Stimulated activated naive CD8-positive, alpha-beta T cell treated with anti-CD3 and anti-CD28 coated beads, Interleukin-15, Interleukin-2, amounts not matched to agents 100 U/mL and 50 U/mL, for 24 hours (primary cell): ENCODE data around the gene DAPK1.
"Not testable (repeated sequence)": the region's sequence is repeated elsewhere in the genome, so short reads cannot be mapped to it uniquely, and the experiment has no call there.

Source experiments
- ATAC-seq: fragments of 150-1000 bp; cut with Tn5 transposase; one replicate; pipeline ENCODE4 v1.10.0; 2021
- DNase-seq: peaks from one replicate; pipeline ENCODE4 v3.0.0; 2021

The DAPK1 gene

DNA sequence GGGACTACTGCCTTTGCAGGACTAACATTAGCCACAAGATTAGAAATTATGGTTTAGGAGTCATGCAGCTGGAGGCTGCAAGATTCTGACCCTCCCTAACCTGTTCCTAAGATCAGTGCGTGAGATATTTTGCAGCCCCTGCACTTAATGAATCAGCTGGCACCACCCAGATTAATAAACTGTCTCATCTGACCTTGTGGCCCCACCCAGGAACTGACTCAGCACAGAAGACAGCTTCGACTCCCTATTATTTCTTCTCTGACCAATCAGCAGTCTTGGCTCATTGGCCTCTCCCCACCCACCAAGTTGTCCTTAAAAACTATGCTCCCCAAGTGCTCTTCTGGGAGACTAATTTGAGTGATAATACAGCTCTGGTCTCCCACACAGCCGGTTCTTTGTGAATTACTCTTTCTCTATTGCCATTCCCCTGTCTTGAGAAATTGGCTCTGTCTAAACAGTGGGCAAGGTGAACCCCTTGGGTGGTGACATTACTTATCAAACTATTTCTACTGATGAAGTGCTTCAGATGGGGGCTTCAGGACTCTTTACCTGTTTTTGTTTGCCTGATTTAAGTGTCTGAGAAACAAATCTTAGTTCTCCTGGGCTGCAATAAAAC, 245.3 kb downstream of the DAPK1 start:
- DNase-seq (no peak), ATAC-seq (no peak)

DNA sequence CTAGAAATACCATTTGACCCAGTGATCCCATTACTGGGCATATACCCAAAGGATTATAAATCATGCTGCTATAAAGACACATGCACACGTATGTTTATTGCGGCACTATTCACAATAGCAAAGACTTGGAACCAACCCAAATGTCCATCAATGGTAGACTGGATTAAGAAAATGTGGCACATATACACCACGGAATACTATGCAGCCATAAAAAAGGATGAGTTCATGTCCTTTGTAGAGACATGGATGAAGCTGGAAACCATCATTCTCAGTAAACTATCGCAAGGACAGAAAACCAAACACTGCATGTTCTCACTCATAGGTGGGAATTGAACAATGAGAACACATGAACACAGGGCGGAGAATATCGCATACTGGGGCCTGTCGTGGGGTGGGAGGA, 246.6 kb downstream of the DAPK1 start:
- ATAC-seq, DNase-seq: not testable (repeated sequence)

DNA sequence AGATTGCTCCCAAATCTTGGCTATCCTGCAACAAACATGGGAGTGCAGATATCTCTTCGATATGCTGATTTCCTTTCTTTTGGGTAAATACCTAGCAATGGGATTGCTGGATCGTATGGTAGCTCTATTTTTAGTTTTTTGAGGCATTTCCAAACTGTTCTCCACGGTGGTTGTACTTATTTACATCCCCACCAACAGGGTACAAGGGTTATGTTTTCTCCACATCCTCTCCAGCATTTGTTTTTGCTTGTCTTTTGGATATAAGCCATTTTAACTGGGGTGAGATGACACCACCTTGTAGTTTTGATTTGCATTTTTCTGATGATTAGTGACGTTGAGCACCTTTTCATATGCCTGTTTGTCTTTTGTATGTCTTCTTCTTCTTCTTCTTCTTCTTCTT, 248.5 kb downstream of the DAPK1 start:
- DNase-seq (no peak), ATAC-seq (no peak)

DNA sequence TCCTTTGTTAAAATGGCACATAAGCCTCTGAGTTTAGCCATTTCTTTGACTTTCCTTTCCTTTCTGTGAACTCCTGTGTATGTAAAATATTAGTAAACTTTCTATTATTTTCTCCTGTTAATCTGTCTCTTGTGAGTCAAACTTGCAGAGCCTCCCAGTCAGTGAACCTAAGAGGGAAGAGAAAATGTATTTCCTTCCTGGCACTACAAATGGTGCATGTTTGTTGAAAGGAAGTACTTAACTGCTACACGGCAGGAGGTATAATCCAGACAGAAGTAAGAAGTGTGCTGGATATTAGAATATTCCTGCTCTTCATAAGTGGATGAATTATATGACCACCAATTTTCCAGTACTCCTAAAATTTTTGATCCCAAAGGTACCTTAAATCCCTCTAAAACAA, 251.2 kb downstream of the DAPK1 start:
- DNase-seq (no peak), ATAC-seq (no peak)

DNA sequence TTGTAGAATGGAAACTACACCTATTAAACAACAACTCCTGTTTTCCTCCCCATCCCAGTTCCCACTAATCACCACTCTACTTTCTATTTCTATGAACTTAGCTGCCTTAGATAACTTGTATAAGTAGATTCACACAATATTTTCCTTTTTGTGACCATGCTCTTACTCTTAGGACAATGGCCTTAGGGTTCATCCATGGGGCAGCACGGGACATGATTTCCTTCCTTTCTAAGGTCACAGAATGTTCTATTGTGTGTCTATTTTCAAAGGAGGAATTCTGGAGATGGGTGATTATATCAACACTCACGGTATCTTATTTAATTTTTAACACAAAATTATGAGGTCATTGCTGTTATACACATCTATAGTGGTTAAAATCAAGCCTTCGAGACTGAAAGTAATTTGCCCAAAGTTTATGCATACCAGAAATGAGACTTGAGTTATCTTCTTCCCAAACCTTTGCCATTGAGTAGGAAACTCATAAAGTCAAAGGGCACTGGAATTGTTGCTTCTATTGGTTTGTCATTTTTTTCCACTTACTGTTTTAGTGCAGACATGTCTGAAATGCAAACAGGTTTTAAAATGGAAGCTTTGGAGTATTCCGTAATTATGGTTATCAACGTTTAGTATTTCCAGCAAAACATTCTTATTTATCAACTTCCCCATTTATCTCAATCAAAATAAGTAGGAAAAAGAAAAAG, 251.8 kb downstream of the DAPK1 start:
- ATAC-seq (no peak), DNase-seq (no peak)

DNA sequence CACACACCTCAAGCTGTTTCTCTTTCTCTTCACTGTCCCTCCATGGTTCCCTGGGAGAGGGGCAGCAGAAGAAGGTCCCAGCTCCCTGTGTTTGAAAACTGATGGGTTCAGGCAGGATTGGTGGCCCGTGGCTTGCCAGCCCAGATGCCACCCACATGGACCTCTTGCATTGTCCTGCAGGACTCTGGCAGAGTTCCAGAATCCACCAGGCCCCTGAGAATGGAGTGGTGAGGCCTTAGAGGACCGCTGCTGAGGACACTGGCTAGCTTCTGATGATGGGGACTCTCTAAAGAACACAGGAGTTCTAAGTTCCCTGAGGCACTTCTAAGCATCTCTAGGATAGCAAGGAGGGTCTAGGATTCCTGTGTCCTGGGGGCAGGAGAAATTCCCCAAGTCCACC, 253.1 kb downstream of the DAPK1 start:
- ATAC-seq = no peak
- no peak for DNase-seq

DNA sequence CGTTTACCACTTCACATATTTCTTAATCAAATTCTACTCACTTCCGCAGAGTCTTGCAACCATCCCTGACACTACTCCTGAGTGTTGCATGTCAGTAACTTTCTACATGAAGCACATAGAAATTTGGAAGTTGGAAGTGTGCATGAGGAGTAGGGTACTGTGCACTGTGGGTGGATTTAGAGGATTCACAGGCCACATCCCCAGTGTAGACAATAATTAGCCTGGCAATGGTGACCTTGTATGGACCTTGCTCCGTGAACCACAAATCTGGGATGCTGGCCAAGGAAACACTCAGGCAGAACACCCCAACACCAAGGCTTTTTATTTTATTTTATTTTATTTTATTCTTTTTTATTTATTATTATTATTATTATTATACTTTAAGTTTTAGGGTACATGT, 253.8 kb downstream of the DAPK1 start:
- ATAC-seq (no peak), DNase-seq (no peak)

DNA sequence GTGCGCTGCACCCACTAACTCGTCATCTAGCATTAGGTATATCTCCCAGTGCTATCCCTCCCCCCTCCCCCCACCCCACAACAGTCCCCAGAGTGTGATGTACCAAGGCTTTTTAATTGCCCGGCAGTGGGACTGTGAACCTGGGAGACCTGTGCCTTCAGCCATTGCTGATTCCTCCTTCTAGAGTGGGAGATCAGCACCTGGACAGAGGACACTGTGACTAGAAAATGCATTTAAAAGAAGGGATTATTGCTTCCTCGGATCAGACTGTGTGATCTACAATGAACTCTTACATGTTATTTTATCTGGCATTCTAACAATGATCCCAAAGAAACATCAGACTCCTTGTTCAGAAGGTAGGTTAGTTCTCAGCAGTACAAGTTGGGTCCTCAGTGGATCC, 254.2 kb downstream of the DAPK1 start:
- ATAC-seq = no peak

DNA sequence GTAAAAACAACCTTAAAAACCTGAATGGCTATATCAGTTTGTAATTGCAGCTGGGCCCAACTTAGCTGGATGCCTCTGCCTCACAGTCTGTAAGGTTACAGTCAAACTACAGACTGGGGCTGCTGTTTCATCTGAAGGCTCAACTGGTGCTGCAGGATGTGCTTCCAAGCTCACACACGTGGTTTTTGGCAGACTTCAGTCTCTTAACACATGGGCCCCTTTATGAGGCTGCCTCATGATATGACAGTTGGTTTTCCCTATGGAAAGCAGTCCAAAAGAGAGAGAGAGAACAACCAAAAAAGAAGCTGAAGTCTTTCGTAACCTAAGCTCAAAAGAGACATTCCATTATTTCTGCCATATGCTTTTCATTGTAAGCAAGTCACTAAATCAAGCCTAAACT, 255.6 kb downstream of the DAPK1 start:
- no peak for DNase-seq
- ATAC-seq = no peak

More for the DNA sequence above, 254.2 kb downstream of the DAPK1 start:
- DNase-seq = no peak
